SU-DHL-6 (cell line): ENCODE data around the gene KRT17.
"Not testable (repeated sequence)": the region's sequence is repeated elsewhere in the genome, so short reads cannot be mapped to it uniquely, and the experiment has no call there.

Experiments
- CTCF ChIP-seq: fragments of 200-600 bp; sonication (generic); IDR thresholded peaks from one replicate; pipeline ENCODE4 v1.5.1; 2017; ENCODE audit warnings: antibody characterized with exemption, mild to moderate bottlenecking, low read length, moderate library complexity; ENCODE audit not compliant: insufficient read depth, poor library complexity, severe bottlenecking
- EZH2phosphoT487 ChIP-seq: fragments of 200-600 bp; sonication (generic), shearing (Covaris generic); conservative IDR thresholded peaks from 2 replicates; pipeline ENCODE4 v1.6.1; 2018; ENCODE audit warnings: mild to moderate bottlenecking, antibody characterized with exemption, low read length, moderate library complexity, mixed read lengths

GRCh38 chr17:41623184-41623861, 1.1 kb downstream of the KRT17 start:
- TF ChIP-seq CTCF, EZH2phosphoT487: not testable (repeated sequence)
